ENCODE data around the gene MMP10.

GRCh38 chr11:102798012-102798746 lies 17.8 kb upstream of the MMP10 start, which contains the start of gene MMP1:
- TF ChIP-seq CTCF (IDR thresholded peaks at IDR 0.05; ENCODE audit: low read depth, low read length, missing input control) (no peak), HNF4A (conservative IDR thresholded peaks at IDR 0.05) (no peak)

Measured in liver (tissue), 3 donors.